Upper lobe of left lung (tissue), 6 donors: ENCODE measurements around the gene ERMARD. TPM values are rescaled to one million over a fixed set of nuclear protein-coding genes. Genes with fewer than 3 reads are reported as not detected.

Experiments
- ATAC-seq, 2 donors: fragments of 200-7000 bp; cut with Tn5 transposase; one replicate each; pipeline ENCODE4 v1.9.1; 2022; ENCODE audit warnings: mild to moderate bottlenecking in 2 of 2, moderate library complexity in 2 of 2; ENCODE audit not compliant: low FRiP score in 2 of 2
- DNase-seq, 2 donors: peaks; one replicate each; pipeline ENCODE4 v3.0.0-alpha.2; 2019 to 2020
- H3K27ac ChIP-seq, 4 donors: fragments of 200-600 bp; sonication (generic); one replicate each; pipeline ENCODE4 v1.5.1; 2016 to 2019
- H3K27me3 ChIP-seq, 4 donors: fragments of 200-600 bp; sonication (generic); one replicate each; pipeline ENCODE4 v1.5.1; 2017 to 2019
- H3K36me3 ChIP-seq, 4 donors: fragments of 200-600 bp; sonication (generic); one replicate each; pipeline ENCODE4 v1.5.1; 2016 to 2019
- H3K4me1 ChIP-seq, 4 donors: fragments of 200-600 bp; sonication (generic); one replicate each; pipeline ENCODE4 v1.5.1; 2018 to 2019
- H3K4me3 ChIP-seq, 4 donors: fragments of 200-600 bp; sonication (generic); one replicate each; pipeline ENCODE4 v1.5.1; 2017 to 2019; ENCODE audit warnings: mild to moderate bottlenecking in 2 of 4, moderate library complexity in 1 of 4
- H3K9me3 ChIP-seq, 4 donors: fragments of 200-600 bp; sonication (generic); one replicate each; pipeline ENCODE4 v1.5.1; 2018 to 2019
- CTCF ChIP-seq, 6 experiments: fragments of 450-650 bp in 4 of 6; fragments of 200-600 bp in 2 of 6; sonication (generic) in 2 of 6; IDR thresholded peaks; one replicate each; pipeline ENCODE4 v1.5.1; 2016 to 2019; ENCODE audit warnings: antibody characterized with exemption in 6 of 6
- EP300 ChIP-seq, 4 donors: sonication (generic); formaldehyde crosslinking; IDR thresholded peaks; one replicate each; pipeline ENCODE4 v1.5.1; 2017; ENCODE audit warnings: antibody characterized with exemption in 4 of 4, control low read depth in 2 of 4
- POLR2A ChIP-seq, 4 donors: fragments of 450-650 bp; IDR thresholded peaks; one replicate each; pipeline ENCODE4 v1.5.1; 2016 to 2017; ENCODE audit warnings: antibody characterized with exemption in 4 of 4, mild to moderate bottlenecking in 2 of 4
- POLR2AphosphoS5 ChIP-seq, 2 donors: sonication (generic); formaldehyde crosslinking; IDR thresholded peaks; one replicate each; pipeline ENCODE4 v1.5.1; 2017; ENCODE audit warnings: antibody characterized with exemption in 2 of 2
- WGBS, 2 donors: methylation state at CpG; one replicate each; pipeline ENCODE4 v1.1.5; 2017 to 2018; 5-methylcytosine and 5-hydroxymethylcytosine counted together
- total RNA-seq, 6 donors: library from RNA; depleted of rRNA in 4 of 6; stranded (reverse); fragments of >200 nt in 4 of 6; gene quantifications; one replicate each; pipeline versions ENCODE4 v1.1.0 to v1.2.1, GENCODE V29; 2016 to 2021
- donor health status: DM: no; HTN: no; CAD: no; lungs with moderate emphysema.
- donor health status: DM: no; HTN: yes; CAD: no; lungs with severe emphysema.

ERMARD gene
- total RNA-seq, 6 donors from 2014 or later = 12.6 to 51.3 (median 18.5) TPM

- WGBS, 2 donors = 76 to 77% methylated on average over 7 of the region's 7 CpGs
- DNase-seq (no peak), ATAC-seq (no peak)
- H3K27me3 ChIP-seq = no peaks in the 10 kb centered on the region
- peaks cover 14 to 17% (median 15%) of the 10 kb centered on the region in 4 donors for H3K4me1 ChIP-seq
- no peak overlapping the region for H3K27ac ChIP-seq
- peaks cover 0 to 5% (median 2%) of the 10 kb centered on the region in 4 donors for H3K36me3 ChIP-seq
- no peak for TF ChIP-seq EP300 (IDR thresholded peaks at IDR 0.05)
- no peak for TF ChIP-seq POLR2A (IDR thresholded peaks at IDR 0.05)
- no peak for TF ChIP-seq CTCF (IDR thresholded peaks at IDR 0.05)
- no peak for TF ChIP-seq POLR2AphosphoS5 (IDR thresholded peaks at IDR 0.05)
- no peak overlapping the region for H3K4me3 ChIP-seq
- H3K9me3 ChIP-seq = no peaks in the 10 kb centered on the region
Observed at GRCh38 chr6:169787797-169788196, 36.4 kb downstream of the ERMARD start.

GRCh38 chr6:169788809-169789145, 37.4 kb downstream of the ERMARD start:
- WGBS, 2 donors = 69 to 75% methylated on average over 4 of the region's 4 CpGs
- Histone ChIP-seq H3K4me3 (no peak overlapping the region), H3K27ac (no peak overlapping the region), H3K27me3 (no peaks in the 10 kb centered on the region), H3K9me3 (no peaks in the 10 kb centered on the region), H3K4me1 (peaks cover 14 to 17% (median 15%) of the 10 kb centered on the region in 4 donors), H3K36me3 (peaks cover 0 to under 1% (median 0%) of the 10 kb centered on the region in 4 donors)
- DNase-seq = no peak
- no peak for ATAC-seq
- no peak for TF ChIP-seq POLR2A (IDR thresholded peaks at IDR 0.05)
- no peak for TF ChIP-seq POLR2AphosphoS5 (IDR thresholded peaks at IDR 0.05)
- TF ChIP-seq EP300 (IDR thresholded peaks at IDR 0.05) = no peak
- TF ChIP-seq CTCF (IDR thresholded peaks at IDR 0.05) = no peak

GRCh38 chr6:169789146-169789943, 37.9 kb downstream of the ERMARD start:
- TF ChIP-seq CTCF (IDR thresholded peaks at IDR 0.05) = no peak
- no peak for TF ChIP-seq POLR2A (IDR thresholded peaks at IDR 0.05)
- TF ChIP-seq EP300 (IDR thresholded peaks at IDR 0.05) = no peak
- TF ChIP-seq POLR2AphosphoS5 (IDR thresholded peaks at IDR 0.05) = no peak
- H3K9me3 ChIP-seq = no peaks in the 10 kb centered on the region
- peaks cover 14 to 17% (median 15%) of the 10 kb centered on the region in 4 donors for H3K4me1 ChIP-seq
- peak overlapping the region in 3 of 4 donors; percentile 23 to 54 (median 52) for H3K4me3 ChIP-seq
- 58 to 68% methylated on average over 18 to 24 of the region's 24 CpGs for WGBS, 2 donors
- ATAC-seq (no peak), DNase-seq (no peak)
- H3K27ac ChIP-seq = no peak overlapping the region
- H3K27me3 ChIP-seq = no peaks in the 10 kb centered on the region
- no peaks in the 10 kb centered on the region for H3K36me3 ChIP-seq

- TF ChIP-seq POLR2A (IDR thresholded peaks at IDR 0.05) = no peak
- TF ChIP-seq CTCF (IDR thresholded peaks at IDR 0.05) = peak; percentile 94 to 98 (median 96)
- peak overlapping the region; percentile 24 to 61 (median 37) for H3K27ac ChIP-seq
- H3K36me3 ChIP-seq = no peaks in the 10 kb centered on the region
- ATAC-seq (peak; percentile 94 to 97), DNase-seq (peak; percentile 75 to 90)
- H3K9me3 ChIP-seq = no peaks in the 10 kb centered on the region
- peak overlapping the region in 3 of 4 donors; percentile 23 to 54 (median 52) for H3K4me3 ChIP-seq
- WGBS, 2 donors = 1% methylated on average over 25 to 61 of the region's 61 CpGs
- no peaks in the 10 kb centered on the region for H3K27me3 ChIP-seq
- peaks cover 14 to 17% (median 15%) of the 10 kb centered on the region in 4 donors for H3K4me1 ChIP-seq
Observed at GRCh38 chr6:169789944-169790927, 38.8 kb downstream of the ERMARD start.
